HL-60 (cell line): ENCODE results near the gene KCNQ1.

ENCODE experiments used
- POLR2AphosphoS5 ChIP-seq: IDR thresholded peaks from 2 replicates; pipeline ENCODE4 v1.6.1; 2012; ENCODE audit warnings: low read depth
- SPI1 ChIP-seq: IDR thresholded peaks from 2 replicates; pipeline ENCODE4 v1.6.1; 2012; ENCODE audit warnings: low read depth, mild to moderate bottlenecking, borderline replicate concordance
- TF ChIP-seq, protein P1 (sequence below): IDR thresholded peaks from one replicate; pipeline ENCODE4 v1.5.1; 2011; ENCODE audit warnings: low read length, control low read depth, inconsistent platforms; ENCODE audit not compliant: insufficient read depth
- TF ChIP-seq, protein P2 (sequence below): IDR thresholded peaks from 2 replicates; pipeline ENCODE4 v1.6.1; 2012; ENCODE audit warnings: low read depth; ENCODE audit not compliant: insufficient replicate concordance

DNA sequence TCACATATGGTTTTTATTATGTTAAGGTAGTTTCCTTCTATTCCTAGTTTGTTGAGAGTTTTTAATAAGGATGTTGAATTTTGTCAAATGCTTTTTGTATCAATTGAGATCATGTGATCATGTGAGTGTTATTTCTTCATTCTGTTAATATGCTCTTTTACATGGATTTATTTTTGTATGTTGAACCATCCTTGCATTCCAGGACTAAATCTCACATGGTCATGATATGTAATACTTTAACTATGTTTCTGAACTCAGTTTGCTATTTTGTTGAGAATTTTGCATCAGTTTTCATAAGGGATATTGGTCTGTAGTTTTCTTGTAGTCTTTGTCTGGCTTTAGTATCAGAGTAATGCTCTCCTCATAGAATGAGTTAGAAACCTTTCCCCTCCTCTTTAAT, 43.2 kb downstream of the KCNQ1 start:
- TF ChIP-seq, protein P1, sequence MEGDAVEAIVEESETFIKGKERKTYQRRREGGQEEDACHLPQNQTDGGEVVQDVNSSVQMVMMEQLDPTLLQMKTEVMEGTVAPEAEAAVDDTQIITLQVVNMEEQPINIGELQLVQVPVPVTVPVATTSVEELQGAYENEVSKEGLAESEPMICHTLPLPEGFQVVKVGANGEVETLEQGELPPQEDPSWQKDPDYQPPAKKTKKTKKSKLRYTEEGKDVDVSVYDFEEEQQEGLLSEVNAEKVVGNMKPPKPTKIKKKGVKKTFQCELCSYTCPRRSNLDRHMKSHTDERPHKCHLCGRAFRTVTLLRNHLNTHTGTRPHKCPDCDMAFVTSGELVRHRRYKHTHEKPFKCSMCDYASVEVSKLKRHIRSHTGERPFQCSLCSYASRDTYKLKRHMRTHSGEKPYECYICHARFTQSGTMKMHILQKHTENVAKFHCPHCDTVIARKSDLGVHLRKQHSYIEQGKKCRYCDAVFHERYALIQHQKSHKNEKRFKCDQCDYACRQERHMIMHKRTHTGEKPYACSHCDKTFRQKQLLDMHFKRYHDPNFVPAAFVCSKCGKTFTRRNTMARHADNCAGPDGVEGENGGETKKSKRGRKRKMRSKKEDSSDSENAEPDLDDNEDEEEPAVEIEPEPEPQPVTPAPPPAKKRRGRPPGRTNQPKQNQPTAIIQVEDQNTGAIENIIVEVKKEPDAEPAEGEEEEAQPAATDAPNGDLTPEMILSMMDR = no peak
- no peak for TF ChIP-seq POLR2AphosphoS5
- no peak for TF ChIP-seq SPI1
- TF ChIP-seq, protein P2, sequence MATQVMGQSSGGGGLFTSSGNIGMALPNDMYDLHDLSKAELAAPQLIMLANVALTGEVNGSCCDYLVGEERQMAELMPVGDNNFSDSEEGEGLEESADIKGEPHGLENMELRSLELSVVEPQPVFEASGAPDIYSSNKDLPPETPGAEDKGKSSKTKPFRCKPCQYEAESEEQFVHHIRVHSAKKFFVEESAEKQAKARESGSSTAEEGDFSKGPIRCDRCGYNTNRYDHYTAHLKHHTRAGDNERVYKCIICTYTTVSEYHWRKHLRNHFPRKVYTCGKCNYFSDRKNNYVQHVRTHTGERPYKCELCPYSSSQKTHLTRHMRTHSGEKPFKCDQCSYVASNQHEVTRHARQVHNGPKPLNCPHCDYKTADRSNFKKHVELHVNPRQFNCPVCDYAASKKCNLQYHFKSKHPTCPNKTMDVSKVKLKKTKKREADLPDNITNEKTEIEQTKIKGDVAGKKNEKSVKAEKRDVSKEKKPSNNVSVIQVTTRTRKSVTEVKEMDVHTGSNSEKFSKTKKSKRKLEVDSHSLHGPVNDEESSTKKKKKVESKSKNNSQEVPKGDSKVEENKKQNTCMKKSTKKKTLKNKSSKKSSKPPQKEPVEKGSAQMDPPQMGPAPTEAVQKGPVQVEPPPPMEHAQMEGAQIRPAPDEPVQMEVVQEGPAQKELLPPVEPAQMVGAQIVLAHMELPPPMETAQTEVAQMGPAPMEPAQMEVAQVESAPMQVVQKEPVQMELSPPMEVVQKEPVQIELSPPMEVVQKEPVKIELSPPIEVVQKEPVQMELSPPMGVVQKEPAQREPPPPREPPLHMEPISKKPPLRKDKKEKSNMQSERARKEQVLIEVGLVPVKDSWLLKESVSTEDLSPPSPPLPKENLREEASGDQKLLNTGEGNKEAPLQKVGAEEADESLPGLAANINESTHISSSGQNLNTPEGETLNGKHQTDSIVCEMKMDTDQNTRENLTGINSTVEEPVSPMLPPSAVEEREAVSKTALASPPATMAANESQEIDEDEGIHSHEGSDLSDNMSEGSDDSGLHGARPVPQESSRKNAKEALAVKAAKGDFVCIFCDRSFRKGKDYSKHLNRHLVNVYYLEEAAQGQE = no peak
